NCI-H1048 (cell line): ENCODE measurements around the gene NFIX.

ENCODE experiments used
- DNase-seq: peaks from one replicate; lab custom pipeline; 2025; lab: John Stamatoyannopoulos, UW

The NFIX gene

DNA sequence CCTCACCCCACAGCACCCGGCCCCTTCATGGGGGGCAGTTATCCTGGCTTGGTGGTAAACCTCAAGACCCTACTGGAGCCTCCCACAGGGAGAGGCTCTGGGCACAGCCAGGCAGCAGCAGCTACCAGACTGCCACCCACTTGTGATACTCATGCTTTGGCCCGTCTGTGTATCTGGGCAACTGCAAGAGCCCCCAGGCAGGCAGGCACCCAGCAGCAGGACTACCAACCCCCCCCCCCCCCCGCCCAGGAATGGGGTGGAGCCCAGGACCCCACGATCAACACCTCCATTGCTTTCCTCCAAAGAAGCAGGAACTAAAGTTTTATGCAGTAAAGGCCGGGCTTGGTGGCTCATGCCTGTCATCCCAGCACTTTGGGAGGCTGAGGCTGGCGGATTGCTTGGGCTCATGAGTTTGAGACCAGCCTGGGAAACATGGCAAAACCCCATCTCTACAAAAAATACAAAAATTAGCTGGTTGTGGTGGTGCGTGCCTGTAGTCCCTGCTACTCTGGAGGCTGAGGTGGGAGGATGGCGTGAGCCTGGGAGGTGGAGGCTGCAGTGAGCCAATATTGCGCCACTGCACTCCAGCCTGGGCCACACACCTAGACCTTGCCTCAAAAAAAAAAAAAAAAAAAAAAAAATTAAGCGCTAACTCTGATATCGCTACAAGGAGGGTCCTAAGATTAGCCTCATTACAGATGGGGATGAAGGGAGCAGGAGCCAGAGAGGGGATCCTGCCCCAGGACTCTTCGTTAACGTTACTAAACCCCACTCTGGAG lies 108.5 kb downstream of the NFIX start:
- no peak for DNase-seq

DNA sequence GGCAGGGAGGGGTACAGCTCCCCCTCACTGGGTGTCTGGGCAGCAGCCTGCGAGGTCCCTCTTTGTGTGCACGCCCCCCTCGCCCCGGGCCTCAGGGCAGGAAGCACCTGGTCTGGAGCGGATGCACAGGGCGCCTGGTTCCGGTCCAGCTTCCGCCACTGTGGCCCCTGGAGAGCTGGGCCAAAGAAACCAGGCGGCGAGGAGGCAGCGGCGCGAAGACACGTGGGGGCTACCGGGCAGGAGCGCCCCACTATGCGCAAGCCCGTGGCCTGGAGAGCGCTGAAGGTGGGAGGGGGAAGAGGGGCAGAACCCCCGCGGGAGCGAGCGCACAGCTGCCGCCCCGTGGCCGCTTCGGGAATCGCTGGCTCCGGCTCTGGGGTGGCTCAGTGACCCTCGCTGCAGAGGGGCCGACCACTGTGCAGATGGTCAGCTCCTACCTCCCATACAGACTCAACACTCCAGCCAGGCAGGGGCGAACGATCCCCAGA lies 109.1 kb downstream of the NFIX start:
- DNase-seq, result no peak

DNA sequence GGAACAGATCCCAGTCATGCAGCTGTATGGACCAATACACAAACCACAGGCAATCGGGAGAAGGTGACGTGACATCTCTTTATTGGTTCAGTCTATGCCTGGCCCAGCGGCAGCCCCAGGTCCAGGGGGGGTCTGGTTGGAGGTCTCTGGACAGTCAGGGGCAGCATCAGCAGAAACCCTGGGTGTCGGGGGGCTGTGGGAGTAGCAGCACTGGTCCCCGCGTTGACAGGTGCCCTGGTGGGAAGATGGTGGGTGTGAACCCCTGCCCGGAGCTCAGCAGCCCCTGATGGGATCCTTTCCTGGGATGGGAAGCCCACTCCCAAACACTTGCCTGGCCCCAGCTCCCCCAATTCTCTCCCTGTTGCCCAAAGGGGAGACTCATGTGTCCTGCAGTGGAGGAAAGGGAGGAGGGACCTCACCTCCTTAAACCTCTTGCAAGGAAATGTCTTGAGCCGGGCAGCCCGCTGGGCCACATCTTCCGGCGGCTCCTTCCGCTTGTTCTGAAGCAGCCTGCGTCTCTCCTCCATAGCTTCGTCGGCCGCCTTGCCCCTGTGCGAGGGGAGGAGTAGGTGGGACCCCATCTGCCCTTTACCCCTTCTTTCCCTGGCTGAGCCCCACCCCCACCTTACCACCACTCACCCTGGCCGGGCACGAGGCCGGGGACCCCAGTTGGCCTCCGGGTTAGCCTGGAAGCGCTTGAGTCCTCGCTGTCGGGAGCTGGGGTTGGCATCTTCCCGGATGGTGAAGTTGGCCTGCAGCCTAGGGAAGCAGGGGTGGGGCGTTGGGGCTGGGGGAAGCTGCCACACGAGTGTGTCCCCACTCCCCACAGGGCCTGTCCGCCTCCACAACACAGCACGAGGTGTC lies 109.8 kb downstream of the NFIX start:
- no peak for DNase-seq

DNA sequence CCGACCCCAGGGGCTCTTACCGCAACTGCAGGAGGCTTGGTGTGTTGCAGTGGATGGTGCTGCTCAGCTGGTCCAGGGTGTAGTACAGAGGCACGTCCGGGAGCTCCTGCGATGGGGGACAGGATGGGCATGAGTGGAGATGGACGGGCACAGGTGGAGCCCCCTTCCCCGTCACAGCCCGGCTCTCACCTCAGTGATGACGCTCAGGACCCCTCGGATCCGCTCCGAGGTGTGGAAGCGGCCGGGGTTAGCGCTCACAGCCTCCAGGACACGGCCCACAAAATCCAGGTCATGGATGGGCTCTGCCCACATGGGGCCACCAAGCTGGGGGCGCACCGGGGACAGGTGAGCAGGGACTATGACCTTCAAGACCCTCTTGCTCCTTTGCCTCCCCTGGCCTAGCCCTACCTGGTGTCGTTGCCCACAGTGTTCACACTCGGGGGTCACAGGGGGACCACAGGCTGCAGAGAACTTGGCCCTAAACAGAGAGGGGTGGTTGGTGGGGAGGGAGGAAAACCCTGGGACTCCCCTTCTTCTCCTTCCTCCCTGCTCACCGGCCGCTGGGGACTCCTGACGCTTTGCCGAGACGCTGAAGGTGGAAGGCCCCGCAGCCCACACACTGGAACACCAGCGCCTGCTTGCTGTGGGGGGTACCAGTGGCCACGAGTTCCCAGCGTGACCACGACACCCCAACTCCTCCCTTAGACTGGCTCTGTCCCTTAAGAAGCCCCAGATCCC lies 114.3 kb downstream of the NFIX start:
- no peak for DNase-seq

DNA sequence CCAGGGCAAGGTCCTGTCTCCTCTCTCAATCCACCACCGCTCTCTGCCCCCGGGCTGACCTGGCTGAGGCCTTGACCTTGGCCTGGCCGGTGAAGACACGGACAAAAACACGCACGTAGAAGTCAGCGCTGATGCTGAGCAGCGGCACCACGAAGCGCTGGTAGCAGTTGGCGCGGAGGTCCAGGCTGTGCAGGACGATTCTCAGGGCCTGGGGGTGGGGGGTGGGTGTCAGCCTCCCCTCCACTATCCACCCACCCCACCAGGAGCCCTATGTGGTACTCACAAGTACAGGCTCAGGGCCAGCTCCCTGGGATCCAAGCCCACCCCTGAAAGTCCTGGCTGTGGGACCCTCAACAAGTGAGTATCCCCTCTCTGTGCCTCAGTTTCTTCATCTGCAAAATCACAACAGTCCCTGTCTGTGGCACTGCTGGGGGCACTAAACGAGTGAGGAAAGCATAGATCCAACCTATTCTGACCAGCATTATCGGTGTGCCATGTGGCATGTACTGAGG lies 114.9 kb downstream of the NFIX start:
- no peak for DNase-seq

DNA sequence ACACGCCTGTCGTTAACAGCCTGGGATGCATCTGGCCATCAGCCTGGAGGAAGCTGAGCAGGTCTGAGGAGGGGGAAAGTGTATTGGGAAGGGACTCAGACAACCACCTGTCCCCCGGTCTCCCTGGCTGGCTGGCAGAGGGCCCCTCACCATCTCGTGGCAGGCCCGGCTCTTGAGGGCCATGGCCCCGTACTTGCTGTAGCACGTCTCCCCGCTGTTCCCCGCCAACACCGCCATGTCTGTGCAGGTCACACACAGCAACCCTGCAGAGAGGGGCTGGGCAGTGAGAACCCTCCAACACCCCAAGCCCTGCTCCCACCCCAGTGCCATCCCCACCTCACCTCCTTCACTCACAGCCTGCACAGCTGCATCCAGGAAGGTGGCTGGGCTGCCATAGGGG lies 117.3 kb downstream of the NFIX start:
- no peak for DNase-seq

DNA sequence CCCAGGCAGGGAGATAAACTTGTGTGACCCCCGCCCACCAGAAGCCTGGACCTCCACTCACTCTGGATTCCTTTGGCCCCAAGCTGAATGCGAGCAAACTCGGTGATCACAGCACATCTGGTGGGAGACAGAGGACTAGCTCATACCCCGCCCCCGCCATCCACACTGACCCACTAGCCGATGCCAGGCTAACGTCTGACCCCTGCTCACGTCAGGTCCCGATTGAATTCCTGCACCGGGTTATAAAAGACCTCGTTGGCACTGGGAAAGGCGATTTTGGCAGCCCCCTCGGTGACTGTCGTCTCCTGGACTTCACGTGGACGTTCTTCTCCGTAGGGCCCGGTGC lies 120.6 kb downstream of the NFIX start:
- DNase-seq, result no peak

DNA sequence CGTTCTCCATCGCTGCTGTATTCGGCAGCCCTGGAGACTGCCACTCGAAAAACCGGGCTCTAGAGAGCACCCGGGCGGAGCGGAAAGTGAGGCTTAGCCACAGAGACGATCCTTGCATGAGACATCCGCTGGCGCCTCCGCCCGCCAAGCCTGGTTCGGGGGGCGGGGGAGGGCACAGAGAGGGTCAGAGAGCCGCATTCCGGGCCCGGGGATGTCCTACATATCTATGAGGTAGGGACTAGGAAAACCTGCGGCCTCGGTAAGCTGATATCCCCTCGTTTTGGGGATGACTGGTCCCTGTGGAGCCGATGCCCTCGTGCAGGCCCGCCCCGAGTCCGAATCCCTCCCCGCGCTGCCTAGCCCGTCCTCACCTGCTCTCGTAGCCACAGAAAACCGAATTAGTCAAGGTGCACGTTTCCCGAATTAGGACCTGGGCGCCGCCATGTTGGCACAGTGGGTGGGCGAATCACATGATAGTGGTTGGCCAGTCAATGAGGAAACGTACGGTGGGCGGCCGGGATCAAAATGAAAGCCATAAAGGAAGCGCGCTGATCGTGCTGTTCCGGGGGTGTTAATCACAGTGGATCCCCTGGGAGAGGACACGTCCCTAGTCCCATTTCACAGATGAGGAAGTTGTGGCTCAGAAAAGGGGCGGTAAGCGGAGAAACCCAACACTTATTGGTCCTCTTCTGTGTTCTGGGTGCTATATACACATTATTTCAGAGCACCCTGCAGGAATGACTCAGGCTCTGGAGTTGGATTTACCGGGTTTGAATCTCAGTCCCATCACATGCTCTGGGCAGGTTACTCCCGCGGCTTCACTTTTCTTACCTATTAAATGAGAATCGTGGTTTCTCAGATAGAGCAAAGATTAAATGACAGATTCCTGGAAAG lies 121.3 kb downstream of the NFIX start, which contains the start of gene TRMT1:
Gene TRMT1 (minus strand): TSS at position 459 of the 894 bp plus-strand sequence. CDS start 341 bp downstream, at position 118.
- peak; percentile 68 for DNase-seq

DNA sequence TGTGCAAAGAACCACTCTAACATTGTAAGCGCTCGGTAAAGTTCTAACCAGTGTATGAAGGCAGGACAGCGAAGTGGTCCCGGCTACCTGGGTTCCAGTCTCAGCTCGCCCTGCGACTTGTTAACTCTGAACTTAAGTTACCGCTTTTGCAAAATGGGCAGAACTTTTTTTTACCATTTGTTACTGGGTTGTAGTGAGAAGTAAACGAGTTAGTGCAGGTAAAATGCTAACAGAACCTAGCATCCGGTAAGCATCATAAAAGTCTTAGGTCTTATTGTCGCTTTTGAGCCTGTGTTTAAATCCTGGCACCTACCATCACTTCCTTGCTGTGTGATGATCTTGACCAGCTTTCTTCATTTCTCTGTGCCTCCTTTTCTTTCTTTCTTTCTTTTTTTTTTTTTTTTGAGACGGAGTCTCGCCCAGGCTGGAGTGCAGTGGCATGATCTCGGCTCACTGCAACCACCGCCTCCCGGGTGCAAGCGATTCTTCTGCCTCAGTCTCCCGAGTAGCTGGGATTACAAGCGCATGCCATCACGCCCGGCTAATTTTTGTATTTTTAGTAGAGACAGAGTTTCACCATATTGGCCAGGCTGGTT lies 122.0 kb downstream of the NFIX start:
- DNase-seq, result no peak

DNA sequence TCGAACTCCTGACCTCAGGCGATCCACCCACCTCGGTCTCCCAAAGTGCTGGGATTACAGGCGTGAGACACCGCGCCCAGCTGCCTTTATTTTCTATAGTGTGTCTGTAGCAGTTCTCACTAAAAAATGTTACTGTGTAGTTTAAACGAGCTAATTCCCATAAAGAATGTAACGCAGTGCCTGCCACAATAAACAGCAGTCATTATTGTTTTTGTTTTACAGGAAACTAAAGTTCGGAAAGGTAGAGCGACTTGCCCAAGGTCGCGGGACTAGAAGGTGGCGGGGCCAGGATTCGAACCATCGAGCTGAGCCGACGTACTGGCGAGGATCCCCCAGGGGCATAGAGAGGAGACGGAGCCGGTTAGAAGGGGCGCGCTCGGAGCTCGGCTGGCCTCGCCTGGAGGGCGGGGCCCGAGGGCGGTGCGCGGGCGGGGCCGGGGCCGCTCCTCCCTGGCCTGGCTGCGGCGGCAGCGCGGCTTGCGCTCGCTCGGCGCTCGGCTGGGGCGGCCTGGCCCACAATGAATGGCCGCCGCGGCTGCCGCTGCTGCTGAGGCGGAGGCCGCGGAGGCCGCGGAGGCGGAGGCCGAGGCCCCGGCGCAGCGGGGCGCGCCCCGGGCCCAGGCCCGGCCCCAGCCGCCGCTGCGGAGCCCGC lies 122.6 kb downstream of the NFIX start, which contains the start of gene NACC1:
Gene NACC1 (plus strand): TSS at position 493 of the 652 bp plus-strand sequence. CDS start 16,944 bp downstream, outside the sequence.
- DNase-seq, result peak; percentile 73

DNA sequence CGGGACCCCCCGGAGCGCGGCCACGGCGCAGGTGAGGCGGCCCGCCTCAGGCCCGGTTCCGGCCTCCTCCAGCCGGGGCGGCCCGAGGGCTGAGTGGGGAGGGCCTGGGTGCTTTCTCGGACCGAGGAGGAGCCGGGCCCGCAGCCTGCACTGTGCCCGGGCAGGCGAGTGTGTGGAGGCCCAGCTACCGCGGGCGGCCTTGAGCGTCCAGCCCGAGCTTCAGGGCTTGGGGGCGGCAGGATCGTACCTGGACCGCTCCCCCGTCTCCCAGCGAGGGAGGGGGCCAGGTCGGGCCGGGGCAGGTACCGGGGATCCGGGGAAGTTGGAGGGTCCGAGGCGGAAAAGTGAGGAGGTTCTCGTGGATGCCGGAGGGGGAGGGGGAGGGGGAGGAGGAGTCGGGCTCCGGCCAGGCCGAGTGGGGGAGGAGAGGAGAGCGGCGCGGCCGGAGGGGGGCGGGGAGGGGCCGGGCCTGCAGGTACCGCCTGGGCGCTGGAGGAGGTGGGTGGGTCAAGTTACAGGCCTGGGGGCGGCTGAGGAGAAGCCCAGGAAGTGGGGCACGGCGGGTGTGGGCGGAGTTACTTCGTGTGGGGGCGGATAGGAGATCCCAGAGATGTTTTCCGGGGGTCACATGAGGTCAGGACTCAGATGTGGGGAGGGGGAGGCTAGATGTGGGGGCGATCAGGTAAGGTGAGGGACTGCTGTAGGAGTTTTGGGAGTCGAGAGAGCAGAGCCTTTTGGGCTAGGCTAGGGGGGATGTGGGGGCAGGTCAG lies 123.3 kb downstream of the NFIX start:
- DNase-seq, result no peak

DNA sequence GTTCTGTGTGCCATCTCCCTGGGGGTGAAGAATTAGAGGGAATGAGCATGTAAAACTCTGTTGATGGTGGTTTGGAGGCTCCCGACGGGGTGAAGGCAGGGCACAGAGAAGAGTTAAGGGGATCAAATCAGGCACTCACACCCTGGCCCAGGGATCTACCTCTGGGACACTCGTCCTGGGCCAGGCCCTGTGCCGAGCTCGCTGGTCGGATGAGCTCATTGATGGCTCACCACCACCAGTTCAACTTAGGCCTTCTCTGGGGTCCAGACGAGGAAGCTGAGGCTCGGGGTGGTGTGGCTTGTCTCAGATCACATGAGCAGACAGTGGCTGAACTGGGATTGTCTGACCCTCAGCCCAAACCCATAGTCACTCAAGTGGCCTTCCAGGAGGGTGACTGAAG lies 124.4 kb downstream of the NFIX start:
- DNase-seq, result no peak

DNA sequence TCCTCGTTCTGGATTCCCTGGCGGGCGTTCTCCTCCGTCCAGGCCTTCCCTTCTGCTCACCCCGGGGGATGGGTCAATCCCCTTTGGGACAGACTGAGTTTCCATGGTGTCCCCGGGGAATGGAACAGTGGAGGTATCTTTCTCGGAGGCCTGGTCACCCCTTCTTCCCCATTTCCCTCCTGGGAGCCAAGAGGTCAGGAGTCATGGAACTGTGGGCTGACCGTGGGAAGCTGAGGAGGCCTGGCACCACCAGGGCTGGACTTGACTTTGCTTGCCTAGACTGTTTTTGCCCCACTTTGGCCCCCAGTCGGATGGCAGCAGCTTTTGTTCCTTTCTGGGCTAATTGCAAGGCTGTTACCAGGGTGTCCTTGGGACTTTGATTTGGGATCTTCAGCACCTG lies 124.8 kb downstream of the NFIX start:
- DNase-seq, result no peak

DNA sequence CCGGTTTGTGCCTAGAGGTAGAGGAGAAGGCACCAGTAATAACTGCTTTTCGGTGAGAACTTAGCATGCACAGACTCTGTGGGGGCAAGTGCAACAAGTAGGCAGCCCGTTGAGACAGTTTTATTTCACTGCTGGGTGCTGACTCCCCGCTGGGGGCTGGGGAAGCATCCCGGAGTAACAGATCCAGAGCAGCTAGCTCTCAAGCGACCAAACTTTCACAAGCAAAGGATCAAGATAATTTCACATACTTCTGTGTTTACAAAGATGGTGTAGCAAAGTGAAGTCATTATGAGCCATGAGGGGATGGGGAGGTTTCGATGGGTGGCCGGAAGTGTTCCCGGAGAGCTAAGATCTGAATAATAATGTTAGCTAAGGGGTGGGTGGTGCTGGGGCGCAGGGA lies 125.5 kb downstream of the NFIX start:
- no peak for DNase-seq

DNA sequence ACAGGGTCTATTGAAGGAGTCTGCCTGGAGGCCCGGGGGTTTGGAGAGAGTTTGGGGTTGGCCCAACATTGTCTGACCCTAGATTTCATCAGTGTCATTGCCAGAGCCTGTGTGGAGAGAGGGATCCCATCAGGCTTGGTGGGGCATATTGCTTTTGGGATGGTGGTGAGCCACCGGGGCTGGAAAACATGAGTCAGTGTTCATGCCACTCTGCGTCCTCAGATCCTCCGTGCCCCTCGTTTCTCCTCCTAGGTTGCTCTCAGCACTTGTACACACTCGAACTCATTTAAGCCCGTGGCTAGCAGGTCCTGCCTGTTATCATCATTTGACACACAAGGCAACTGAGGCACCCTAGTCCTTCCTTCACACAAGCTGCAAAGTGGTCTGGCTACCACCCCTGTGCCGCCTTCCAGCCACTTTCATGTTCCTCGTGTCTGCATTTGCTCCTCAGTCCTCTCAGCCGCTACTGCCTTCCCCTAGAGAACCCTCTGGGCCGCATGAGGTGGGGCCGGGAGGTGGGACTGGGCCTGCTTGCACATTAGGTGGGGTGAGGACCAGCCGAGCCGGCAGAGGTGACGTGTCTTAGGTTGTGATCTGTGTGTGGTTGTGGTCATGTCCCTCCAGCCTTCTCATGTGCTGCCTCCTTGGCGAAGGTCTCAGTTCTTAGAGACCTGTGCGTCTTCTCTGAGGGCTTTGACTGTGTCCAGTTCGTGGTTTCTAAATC lies 126.4 kb downstream of the NFIX start:
- DNase-seq, result no peak

DNA sequence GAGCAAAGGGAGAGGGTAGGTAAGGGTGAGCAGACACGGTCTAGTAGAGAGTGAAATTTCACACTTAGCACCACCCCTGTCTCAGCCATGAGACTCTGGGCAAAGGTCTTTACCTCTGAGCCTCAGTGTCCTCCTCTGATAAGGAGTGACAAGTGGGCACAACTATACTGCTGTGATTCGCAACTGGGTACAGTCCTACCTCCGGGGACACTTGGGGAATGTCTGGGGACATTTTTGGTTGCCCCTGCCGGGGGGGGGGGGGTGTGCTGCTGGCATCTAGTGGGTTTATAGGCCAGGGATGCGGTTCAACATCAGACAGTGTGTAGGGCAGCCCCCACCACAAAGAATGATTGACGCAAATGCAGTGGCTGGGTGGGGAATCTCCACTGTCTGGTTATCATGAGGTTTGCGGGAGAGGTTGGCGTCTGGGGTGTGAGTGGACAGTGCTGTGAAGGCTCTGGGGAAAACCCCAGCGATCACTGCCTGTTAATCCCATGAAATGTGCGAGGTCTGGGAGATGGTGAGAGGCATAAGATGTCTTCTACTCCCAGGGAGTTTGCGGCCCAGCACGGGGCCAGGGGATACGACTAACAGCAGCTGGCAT lies 127.1 kb downstream of the NFIX start:
- DNase-seq, result no peak

DNA sequence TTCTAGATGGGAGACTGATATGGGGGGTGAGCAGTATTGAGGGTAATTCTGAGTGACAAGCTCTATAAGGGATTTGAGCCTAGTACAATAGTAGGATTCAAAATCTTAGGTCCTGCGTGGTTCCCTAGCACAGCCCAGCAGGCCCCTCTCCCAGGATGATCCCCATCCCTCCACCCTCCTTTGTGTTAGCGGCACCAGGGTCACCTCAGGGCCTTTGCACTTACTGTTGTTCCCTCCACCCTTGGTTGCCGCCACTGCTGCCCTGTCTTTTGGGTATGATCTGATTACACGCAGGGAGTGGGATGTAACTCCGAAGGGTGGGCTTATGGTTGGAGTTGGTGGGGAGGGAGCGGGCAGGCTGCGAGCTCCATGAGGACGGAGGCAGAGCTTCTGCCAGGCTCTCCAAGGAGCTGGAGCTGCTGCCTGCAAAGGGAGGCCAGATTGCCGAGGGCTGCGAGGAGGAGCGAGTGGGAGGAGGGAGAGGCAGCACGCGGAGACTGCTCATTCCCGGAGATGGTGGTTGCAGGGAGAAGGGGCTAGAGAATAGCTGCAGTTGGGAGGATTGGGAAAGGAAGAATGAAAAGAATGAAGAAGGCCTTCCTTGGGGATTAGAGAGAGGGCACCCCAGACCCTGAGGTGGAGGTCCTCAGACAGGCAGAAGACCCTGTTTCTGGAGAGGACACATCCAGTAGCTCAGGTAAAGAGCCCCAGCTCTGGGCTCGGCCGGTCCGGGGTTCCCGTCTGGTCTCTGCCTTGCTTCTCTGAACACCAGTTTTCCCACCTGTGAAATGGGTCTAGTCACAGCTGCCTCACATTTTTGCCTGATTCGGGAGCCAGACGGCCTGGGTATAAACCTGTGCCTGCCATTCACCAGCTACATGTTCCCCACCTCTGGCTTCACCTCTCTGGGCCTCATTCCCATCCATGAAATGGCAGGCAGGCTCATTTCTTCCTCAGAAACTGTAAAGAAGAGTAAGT lies 128.0 kb downstream of the NFIX start:
- DNase-seq, result no peak
